ENCODE measurements around the gene ACTL10. TPM values are rescaled to one million over a fixed set of nuclear protein-coding genes. Genes with fewer than 3 reads are reported as not detected.

ACTL10 gene
- total RNA-seq, 1 donor = 1.7 TPM

GRCh38 chr20:33688938-33689424 is 22.2 kb downstream of the ACTL10 start:
- TF ChIP-seq CTCF (IDR thresholded peaks at IDR 0.05; ENCODE audit: insufficient read depth, low read depth, low read length) = no peak

GRCh38 chr20:33689493-33689892 is 22.8 kb downstream of the ACTL10 start:
- H3K4me3 ChIP-seq (ENCODE audit: low read depth, low read length) = no peak overlapping the region
- TF ChIP-seq CTCF (IDR thresholded peaks at IDR 0.05; ENCODE audit: insufficient read depth, low read depth, low read length) = no peak
- no peak for DNase-seq (ENCODE audit: low read depth)

More at GRCh38 chr20:33688938-33689424, 22.2 kb downstream of the ACTL10 start:
- DNase-seq (ENCODE audit: low read depth) = no peak
- no peak overlapping the region for H3K4me3 ChIP-seq (ENCODE audit: low read depth, low read length)

GRCh38 chr20:33689973-33690372 is 23.2 kb downstream of the ACTL10 start:
- no peak overlapping the region for H3K4me3 ChIP-seq (ENCODE audit: low read depth, low read length)
- no peak for TF ChIP-seq CTCF (IDR thresholded peaks at IDR 0.05; ENCODE audit: insufficient read depth, low read depth, low read length)
- peak; percentile 81 for DNase-seq (ENCODE audit: low read depth)

- no peak for DNase-seq (ENCODE audit: low read depth)
- H3K4me3 ChIP-seq (ENCODE audit: low read depth, low read length) = no peak overlapping the region
- no peak for TF ChIP-seq CTCF (IDR thresholded peaks at IDR 0.05; ENCODE audit: insufficient read depth, low read depth, low read length)
Observed at GRCh38 chr20:33693289-33693688, 26.5 kb downstream of the ACTL10 start.

GRCh38 chr20:33693741-33694638 is 27.2 kb downstream of the ACTL10 start:
- H3K4me3 ChIP-seq (ENCODE audit: low read depth, low read length) = no peak overlapping the region
- TF ChIP-seq CTCF (IDR thresholded peaks at IDR 0.05; ENCODE audit: insufficient read depth, low read depth, low read length) = no peak
- no peak for DNase-seq (ENCODE audit: low read depth)

GRCh38 chr20:33694639-33695012 is 27.9 kb downstream of the ACTL10 start:
- no peak overlapping the region for H3K4me3 ChIP-seq (ENCODE audit: low read depth, low read length)
- no peak for TF ChIP-seq CTCF (IDR thresholded peaks at IDR 0.05; ENCODE audit: insufficient read depth, low read depth, low read length)
- DNase-seq (ENCODE audit: low read depth) = no peak
